ENCODE results near the gene EQTN. TPM values are rescaled to one million over a fixed set of nuclear protein-coding genes. Genes with fewer than 3 reads are reported as not detected.

EQTN gene
- total and polyA plus RNA-seq, 10 of the 15 experiments (the other 5 are each of a cell fraction or from before 2014, with no cell fraction given) = not detected

- ChIA-PET CTCF (interaction anchor here (0.9 to 1.9 kb wide), 4 partner anchors 9 to 536 kb away, joined by 3 to 5 read pairs (median 4); no protein-coding TSS in a partner anchor), RAD21 (ENCODE audit: unreplicated experiment) (interaction anchor here (0.5 kb wide), 1 partner anchor 245 kb away, joined by 3 read pairs; no protein-coding TSS in a partner anchor), SMC1A (ENCODE audit: uncharacterized antibody, unreplicated experiment) (interaction anchor here (0.9 kb wide), 1 partner anchor 20 kb away, joined by 3 read pairs; no protein-coding TSS in a partner anchor), POLR2A (no interaction called here)
- Histone ChIP-seq H3K79me2 (ENCODE audit: control insufficient read depth, insufficient read depth, low read length) (no peaks in the 10 kb centered on the region), H4K20me1 (ENCODE audit: control insufficient read depth, insufficient read depth) (no peaks in the 10 kb centered on the region), H3K9me3 (replicated peaks; ENCODE audit: control insufficient read depth, insufficient read depth, low read length) (no peaks in the 10 kb centered on the region), H3K9ac (ENCODE audit: control insufficient read depth, insufficient read depth, low read length) (no peak overlapping the region), H3K27ac (ENCODE audit: control insufficient read depth, insufficient read depth) (no peak overlapping the region), H3K4me2 (ENCODE audit: control insufficient read depth, insufficient read depth) (no peak overlapping the region), H3K4me3 (no peak overlapping the region), H3K4me1 (ENCODE audit: control insufficient read depth, insufficient read depth, low read length) (no peaks in the 10 kb centered on the region), H3K27me3 (replicated peaks in 1 of 2; ENCODE audit: control insufficient read depth in 2 of 2, insufficient read depth in 2 of 2, low read length in 1 of 2) (no peaks in the 10 kb centered on the region; a peak in 1 of 4 replicates), H3K36me3 (ENCODE audit: control insufficient read depth in 2 of 2, insufficient read depth in 2 of 2, low read length in 1 of 2) (no peaks in the 10 kb centered on the region), H2AFZ (ENCODE audit: control insufficient read depth, low read depth, low read length) (no peak overlapping the region)
- DNase-seq (ENCODE audit: low read depth, low spot score) (no peak), ATAC-seq (no peak), FAIRE-seq (no peak)
- intact Hi-C loops (cut with micrococcal nuclease; ENCODE audit: unreplicated experiment) = loop anchor here (5.0 kb wide), 1 partner anchor 536 kb away; no protein-coding TSS in a partner anchor
- TF ChIP-seq CEBPB (IDR thresholded peaks at IDR 0.05; ENCODE audit: borderline replicate concordance in 1 of 2, low read depth in 2 of 2, low read length in 2 of 2) (no peak), LARP7 (IDR thresholded peaks at IDR 0.05) (no peak), TARDBP (IDR thresholded peaks at IDR 0.05; ENCODE audit: borderline replicate concordance) (no peak), ZNF207 (IDR thresholded peaks at IDR 0.05; ENCODE audit: borderline replicate concordance) (no peak), CBX5 (IDR thresholded peaks at IDR 0.05; ENCODE audit: low read depth) (no peak), IRF5 (IDR thresholded peaks at IDR 0.05; ENCODE audit: borderline replicate concordance) (no peak), MTA2 (IDR thresholded peaks at IDR 0.05; ENCODE audit: low read depth) (no peak), ZBTB11 (CRISPR knock-in tag; IDR thresholded peaks at IDR 0.05) (no peak), CREB1 (IDR thresholded peaks at IDR 0.05; ENCODE audit: low read depth) (no peak), GATAD2B (conservative IDR thresholded peaks at IDR 0.05; ENCODE audit: low read depth) (no peak), PML (IDR thresholded peaks at IDR 0.05; ENCODE audit: low read length) (no peak), BMI1 (IDR thresholded peaks at IDR 0.05; ENCODE audit: borderline replicate concordance) (no peak), POU2F2 (IDR thresholded peaks at IDR 0.05; ENCODE audit: borderline replicate concordance, low read depth, low read length) (no peak)
- in situ Hi-C loops (cut with MboI) = loop anchor here (5.0 to 10.0 kb wide), 2 partner anchors 246 to 534 kb away; no protein-coding TSS in a partner anchor
- no TSS peak for BruUV-seq (replicated peaks)
- 95% methylated on average over 1 of the region's 1 CpG for WGBS (ENCODE audit: insufficient coverage, insufficient replicate concordance, low lambda C conversion rate, missing lambda C conversion rate)
These were observed 18.6 kb downstream of the EQTN start for GRCh38 chr9:27278374-27278773.
